IPS-15b (cell line): ENCODE data around the gene ZFAND4.
"Not testable (repeated sequence)": the region's sequence is repeated elsewhere in the genome, so short reads cannot be mapped to it uniquely, and the experiment has no call there.

Experiments
- H3K27me3 ChIP-seq: one replicate; pipeline ENCODE4 v1.6.1; 2013; ENCODE audit warnings: low read length; ENCODE audit not compliant: control insufficient read depth, insufficient read depth
- H3K36me3 ChIP-seq: one replicate; pipeline ENCODE4 v1.6.1; 2013; ENCODE audit warnings: low read length; ENCODE audit not compliant: control insufficient read depth, insufficient read depth
- H3K4me1 ChIP-seq: one replicate; pipeline ENCODE4 v1.6.1; 2013; ENCODE audit warnings: mild to moderate bottlenecking, low read length; ENCODE audit not compliant: control insufficient read depth, insufficient read depth
- H3K4me3 ChIP-seq: one replicate; pipeline ENCODE4 v1.5.1; 2013; ENCODE audit warnings: low read depth, low read length
- H3K9ac ChIP-seq: one replicate; pipeline ENCODE4 v1.6.1; 2013; ENCODE audit warnings: low read depth, mild to moderate bottlenecking, low read length
- H3K9me3 ChIP-seq: one replicate; pipeline ENCODE4 v1.6.1; 2013; ENCODE audit warnings: mild to moderate bottlenecking, low read length; ENCODE audit not compliant: control insufficient read depth, insufficient read depth

ZFAND4 gene

DNA sequence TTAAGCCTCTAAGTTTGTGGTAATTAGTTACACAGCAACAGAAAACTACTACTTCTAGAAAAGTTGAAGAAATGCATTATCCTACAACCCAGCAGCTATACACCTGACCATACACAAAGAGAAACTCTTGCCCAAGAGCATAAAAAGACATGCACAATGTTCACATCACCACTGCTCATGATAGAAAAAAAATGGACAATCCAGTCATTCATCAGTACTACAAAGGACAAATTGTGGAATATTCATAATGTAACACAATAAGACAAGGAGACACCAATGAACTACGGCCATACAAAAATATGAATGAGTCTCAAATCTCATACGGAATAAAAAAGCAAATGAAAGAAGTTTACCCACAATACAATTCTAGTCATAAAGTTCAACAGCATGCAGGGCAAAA lies 87.4 kb downstream of the ZFAND4 start:
- Histone ChIP-seq H3K9ac (no peak overlapping the region), H3K4me3 (no peak overlapping the region), H3K4me1 (no peaks in the 10 kb centered on the region), H3K9me3 (no peaks in the 10 kb centered on the region), H3K36me3 (no peaks in the 10 kb centered on the region), H3K27me3 (no peaks in the 10 kb centered on the region)

DNA sequence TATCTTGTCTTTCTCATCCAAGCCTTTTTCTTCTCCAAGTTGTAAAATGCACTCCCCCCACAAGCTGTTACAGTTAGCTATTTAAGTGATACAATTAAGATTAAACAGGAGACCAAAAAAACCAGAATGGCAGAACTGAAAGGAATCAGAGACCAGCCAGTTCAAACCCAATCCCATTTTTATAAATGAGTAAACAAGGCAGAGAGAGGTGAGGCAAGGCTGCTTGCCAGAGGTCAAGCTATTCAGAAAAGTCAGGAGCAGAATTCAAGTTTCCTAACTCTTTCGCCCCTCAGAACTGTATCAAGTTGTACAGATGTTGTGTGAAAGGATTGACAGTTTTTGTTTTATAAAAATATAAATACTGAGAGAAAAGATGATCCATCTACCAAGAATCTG lies 90.2 kb downstream of the ZFAND4 start:
- no peak overlapping the region for H3K9ac ChIP-seq

DNA sequence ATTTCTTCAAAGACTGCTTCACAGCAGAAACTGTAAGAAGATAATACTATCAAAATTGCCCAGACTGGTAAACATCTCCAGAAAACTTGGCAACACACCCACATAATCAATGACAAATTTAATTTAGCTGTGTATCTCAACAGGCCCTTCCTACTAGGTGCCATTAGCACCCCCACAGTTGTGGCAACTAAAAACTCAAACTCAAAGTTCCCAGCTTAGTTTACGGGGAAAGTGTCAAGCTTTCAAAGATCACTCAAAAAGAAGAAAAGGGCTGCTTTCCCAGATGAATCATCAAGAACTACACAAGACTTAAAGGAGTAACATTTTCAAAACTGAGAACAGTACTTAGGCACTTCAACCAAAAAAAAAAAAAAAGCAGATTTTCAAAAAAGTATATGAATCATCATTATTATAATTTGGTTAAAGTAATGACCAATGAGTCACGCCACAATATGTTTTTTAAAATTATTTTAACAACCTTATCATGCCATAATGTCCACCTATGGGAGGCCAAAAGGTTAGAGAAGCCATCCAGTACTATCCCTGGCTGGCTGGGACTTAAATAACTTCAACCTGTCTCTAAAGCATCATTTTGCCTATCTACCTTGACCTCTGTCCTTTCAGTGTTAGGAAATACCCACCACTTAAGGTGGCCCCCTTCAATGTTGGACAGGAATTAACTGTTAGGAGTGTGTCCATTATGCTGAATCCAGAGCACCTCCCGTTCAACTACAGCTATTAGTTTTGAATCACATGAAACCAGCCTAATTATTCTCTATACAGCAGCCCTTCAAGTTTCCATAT lies 90.8 kb downstream of the ZFAND4 start:
- Histone ChIP-seq H3K36me3 (no peaks in the 10 kb centered on the region), H3K9me3 (no peaks in the 10 kb centered on the region), H3K9ac (no peak overlapping the region), H3K4me1 (no peaks in the 10 kb centered on the region), H3K27me3 (no peaks in the 10 kb centered on the region), H3K4me3 (no peak overlapping the region)

More for the DNA sequence above, 90.2 kb downstream of the ZFAND4 start:
- Histone ChIP-seq H3K36me3 (no peaks in the 10 kb centered on the region), H3K27me3 (no peaks in the 10 kb centered on the region), H3K4me3 (no peak overlapping the region), H3K4me1 (no peaks in the 10 kb centered on the region), H3K9me3 (no peaks in the 10 kb centered on the region)

DNA sequence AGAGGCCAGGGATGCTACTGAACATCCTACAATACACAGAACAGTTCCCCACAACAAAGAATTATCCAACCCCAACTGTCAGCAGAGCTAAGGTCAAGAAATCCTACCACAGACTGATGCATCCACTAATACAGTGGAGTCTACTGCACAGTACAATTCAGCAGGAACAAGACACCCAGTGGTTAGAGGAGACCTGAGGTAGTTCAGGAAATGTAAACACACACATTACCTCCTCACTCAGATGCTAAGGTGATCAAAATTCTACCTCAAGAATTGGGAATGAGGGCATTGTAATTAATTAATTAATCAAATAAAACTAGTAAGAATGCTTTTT lies 91.4 kb downstream of the ZFAND4 start:
- Histone ChIP-seq H3K36me3 (no peaks in the 10 kb centered on the region), H3K9ac (no peak overlapping the region), H3K4me1 (peaks cover 2% of the 10 kb centered on the region), H3K9me3 (no peaks in the 10 kb centered on the region), H3K27me3 (no peaks in the 10 kb centered on the region), H3K4me3 (no peak overlapping the region)

DNA sequence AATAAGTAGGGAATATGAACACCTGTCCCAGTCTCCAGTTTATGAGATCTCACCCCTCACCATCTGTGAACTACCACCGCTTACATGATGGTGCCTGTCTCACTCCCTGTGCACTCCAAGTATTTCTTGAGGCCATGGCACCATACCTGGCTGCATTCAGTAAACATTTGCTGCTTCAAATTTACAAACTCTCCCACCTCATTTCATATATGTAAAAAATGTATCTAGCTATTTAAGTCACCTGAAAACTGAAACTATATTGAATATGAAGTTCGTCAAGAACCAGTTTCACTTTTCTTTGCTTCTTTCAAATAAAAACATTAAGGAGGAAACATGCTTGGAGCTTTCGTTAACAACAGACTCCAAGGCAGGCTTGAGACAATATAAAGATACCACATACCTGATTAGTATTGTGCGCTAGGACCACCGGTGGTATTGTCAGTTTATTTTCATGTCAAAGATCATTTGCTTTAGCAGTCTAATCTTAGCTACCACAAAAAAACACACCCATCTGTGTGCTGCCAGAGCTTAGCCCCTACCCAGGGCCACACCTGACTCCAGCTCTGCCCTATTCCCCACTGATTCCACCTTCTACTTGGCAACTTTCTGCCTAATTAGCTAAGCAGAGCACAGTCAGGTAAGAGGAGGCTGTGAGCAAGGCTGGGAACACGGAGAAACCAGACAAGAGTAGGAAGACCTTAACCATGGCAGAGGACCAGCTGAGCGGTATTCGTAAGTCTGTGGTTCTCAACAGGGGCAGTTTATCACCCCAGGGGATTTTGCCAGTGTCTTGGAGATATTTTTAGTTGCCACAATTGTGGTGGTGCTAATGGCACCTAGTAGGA lies 92.0 kb downstream of the ZFAND4 start:
- H3K4me1 ChIP-seq = peaks cover 6% of the 10 kb centered on the region
- no peaks in the 10 kb centered on the region for H3K9me3 ChIP-seq
- no peaks in the 10 kb centered on the region for H3K27me3 ChIP-seq
- H3K36me3 ChIP-seq = no peaks in the 10 kb centered on the region
- H3K4me3 ChIP-seq = no peak overlapping the region
- H3K9ac ChIP-seq = no peak overlapping the region

DNA sequence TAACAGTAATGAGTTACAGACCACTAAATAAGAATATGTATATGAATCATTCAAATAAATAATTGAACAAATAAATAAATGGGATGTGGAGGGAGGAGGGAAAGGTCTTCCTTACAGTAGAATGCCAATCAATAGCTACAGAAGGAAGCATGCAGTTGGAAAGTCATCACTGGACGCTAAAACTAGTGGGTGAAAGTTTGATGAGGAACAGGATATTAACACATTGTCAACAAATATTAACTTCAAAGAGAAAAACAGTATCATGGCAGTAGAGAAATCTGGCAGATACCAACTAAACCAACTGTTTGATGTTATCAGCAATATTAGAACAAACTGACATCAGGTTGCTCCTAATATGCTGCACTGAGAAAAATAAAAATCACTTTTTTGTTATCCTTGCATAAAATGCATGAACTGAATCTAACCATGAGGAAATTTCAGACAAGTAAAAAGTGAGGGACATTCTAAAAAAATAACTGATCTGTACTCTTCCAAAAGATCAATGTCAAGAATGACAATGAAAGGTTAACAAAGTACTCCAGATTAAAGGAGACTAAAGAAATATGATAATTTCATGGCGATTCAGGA lies 94.1 kb downstream of the ZFAND4 start:
- Histone ChIP-seq H3K27me3 (no peaks in the 10 kb centered on the region), H3K4me3 (no peak overlapping the region), H3K36me3 (no peaks in the 10 kb centered on the region), H3K9ac (no peak overlapping the region), H3K9me3 (no peaks in the 10 kb centered on the region), H3K4me1 (peaks cover 16% of the 10 kb centered on the region)

DNA sequence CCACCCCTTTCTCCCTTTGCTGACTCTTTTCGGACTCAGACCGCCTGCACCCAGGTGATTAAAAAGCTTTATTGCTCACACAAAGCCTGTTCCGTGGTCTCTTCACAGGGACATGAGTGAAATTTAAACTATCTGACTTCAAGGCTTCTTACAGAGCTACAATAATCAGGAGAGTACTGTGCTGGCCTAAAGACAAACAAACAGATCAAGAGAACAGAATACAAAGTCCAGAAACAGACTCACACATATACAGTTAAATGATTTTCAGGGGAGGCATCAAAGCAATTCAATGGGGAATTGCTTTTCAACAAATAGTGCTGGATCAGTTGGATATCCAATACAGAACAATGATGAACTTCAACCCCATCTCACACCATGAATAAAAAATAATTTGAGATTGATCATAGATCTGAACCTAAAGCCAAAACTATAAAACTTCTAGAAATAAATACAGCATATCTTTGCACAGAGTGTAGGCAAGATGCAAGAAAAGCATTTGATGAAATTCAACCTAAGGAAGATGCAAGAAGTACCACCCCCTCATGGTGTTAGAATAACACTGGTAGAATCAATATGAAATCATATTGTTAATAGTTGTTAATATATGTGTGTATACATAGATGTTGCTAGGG lies 96.5 kb downstream of the ZFAND4 start:
- Histone ChIP-seq H3K27me3 (no peaks in the 10 kb centered on the region), H3K4me1 (peaks cover 18% of the 10 kb centered on the region), H3K36me3 (no peaks in the 10 kb centered on the region), H3K9me3 (no peaks in the 10 kb centered on the region), H3K9ac (no peak overlapping the region), H3K4me3 (no peak overlapping the region)

DNA sequence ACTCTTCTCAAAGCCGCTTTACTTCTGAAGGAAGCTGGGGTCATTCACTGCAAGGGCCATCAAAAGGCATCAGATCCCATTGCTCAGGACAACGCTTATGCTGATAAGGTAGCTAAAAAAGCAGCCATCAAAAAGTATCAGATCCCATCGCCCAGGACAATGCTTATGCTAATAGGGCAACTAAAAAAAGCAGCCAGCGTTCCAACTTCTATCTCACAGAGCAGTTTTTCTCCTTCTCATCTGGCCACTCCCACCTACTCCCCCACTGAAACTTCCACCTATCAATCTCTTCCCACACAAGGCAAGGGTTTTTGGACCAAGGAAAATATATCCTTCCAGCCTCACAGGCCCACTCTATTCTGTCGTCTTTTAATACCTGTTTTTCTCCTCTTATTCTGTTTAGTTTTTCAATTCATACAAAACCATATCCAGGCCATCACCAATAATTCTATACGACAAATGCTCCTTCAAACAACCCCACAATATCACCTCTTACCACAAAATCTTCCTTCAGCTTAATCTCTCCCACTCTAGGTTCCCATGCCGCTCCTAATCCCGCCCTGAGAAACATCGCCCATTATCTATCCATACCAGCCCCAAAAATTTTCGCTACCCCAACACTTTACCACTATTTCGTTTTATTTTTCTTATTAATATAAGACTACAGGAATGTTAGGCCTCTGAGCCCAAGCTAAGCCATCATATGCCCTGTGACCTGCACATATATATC lies 97.4 kb downstream of the ZFAND4 start:
- H3K9ac ChIP-seq, H3K27me3 ChIP-seq, H3K9me3 ChIP-seq, H3K4me3 ChIP-seq, H3K36me3 ChIP-seq: not testable (repeated sequence)
- H3K4me1 ChIP-seq = peaks cover 21% of the 10 kb centered on the region

DNA sequence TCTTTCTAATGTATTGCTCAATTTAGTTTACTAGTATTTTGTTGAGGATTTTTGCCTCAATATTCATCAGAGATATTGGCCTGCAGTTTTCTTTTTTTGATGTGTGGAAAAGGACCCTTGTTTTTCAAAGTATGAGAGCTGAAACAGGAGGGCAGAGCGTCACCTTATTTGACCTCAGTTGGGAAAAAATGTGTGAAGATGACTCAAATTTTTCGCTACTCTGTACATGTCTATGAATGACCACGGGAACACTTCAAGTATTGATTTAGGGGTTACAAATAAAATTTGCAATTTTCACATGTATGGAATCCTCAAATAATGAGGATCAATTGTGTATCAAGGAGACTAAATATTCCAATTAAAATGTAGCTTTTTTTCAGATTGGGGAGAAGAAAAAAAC lies 103.1 kb downstream of the ZFAND4 start:
- Histone ChIP-seq H3K4me1 (peaks cover 11% of the 10 kb centered on the region), H3K36me3 (no peaks in the 10 kb centered on the region), H3K27me3 (no peaks in the 10 kb centered on the region), H3K9me3 (no peaks in the 10 kb centered on the region), H3K4me3 (no peak overlapping the region), H3K9ac (no peak overlapping the region)

DNA sequence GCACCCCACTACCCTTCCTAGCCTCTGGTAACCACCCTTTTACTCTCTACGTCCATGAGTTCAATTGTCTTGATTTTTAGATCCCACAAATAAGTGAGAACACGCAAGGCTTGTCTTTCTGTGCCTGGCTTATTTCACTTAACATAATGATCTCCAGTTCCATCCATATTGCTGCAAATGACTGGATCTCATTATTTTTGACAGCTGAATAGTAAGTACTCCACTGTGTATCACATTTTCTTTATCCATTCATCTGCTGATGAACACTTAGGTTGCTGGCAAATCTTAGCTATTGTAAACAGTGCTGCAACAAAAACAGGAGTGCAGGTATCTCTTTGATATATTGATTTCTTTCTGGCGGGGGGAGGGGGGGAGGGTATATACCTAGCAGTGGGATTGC lies 106.2 kb downstream of the ZFAND4 start:
- Histone ChIP-seq H3K4me1 (peaks cover 3% of the 10 kb centered on the region), H3K9me3 (no peaks in the 10 kb centered on the region), H3K27me3 (no peaks in the 10 kb centered on the region), H3K4me3 (no peak overlapping the region), H3K36me3 (no peaks in the 10 kb centered on the region), H3K9ac (no peak overlapping the region)
